H1 (cell line): Measurements from ENCODE around the gene SLC7A9. TPM values are rescaled to one million over a fixed set of nuclear protein-coding genes. Genes with fewer than 3 reads are reported as not detected.

Experiments
- CTCF ChIA-PET: fragments of 300-600 bp; sonication (Branson Sonifier 250); formaldehyde crosslinking; loops from one replicate; lab custom pipeline; 2021; ENCODE audit not compliant: partially characterized antibody; lab: Charles Lee
- POLR2A ChIA-PET: fragments of 300-600 bp; sonication (Branson Sonifier 250); formaldehyde crosslinking; loops from one replicate; lab custom pipeline; 2021; ENCODE audit warnings: inconsistent platforms; ENCODE audit not compliant: partially characterized antibody; lab: Charles Lee
- DNase-seq, 2 experiments: peaks; one replicate each; pipeline versions ENCODE4 v3.0.0 to v3.0.0-alpha.2; 2010 to 2022; ENCODE audit warnings: low spot score in 2 of 2, low read depth in 1 of 2, mixed read lengths in 1 of 2
- FAIRE-seq: peaks from 2 replicates; lab custom pipeline; 2011; peaks lifted over from hg19 to GRCh38; lab: Jason Lieb, UNC
- H2AFZ ChIP-seq: 2 replicates; pipeline ENCODE4 v1.8.1; 2012; ENCODE audit warnings: low read length, inconsistent platforms
- H2AK5ac ChIP-seq: 2 replicates; pipeline ENCODE4 v1.6.1; 2013; ENCODE audit warnings: low read depth, low read length
- H2BK120ac ChIP-seq: replicated peaks from 2 replicates; pipeline ENCODE3; 2013; ENCODE audit warnings: low read depth, low read length, inconsistent platforms
- H2BK12ac ChIP-seq: 2 replicates; pipeline ENCODE4 v1.6.1; 2013; ENCODE audit warnings: low read depth, low read length
- H2BK15ac ChIP-seq: 2 replicates; pipeline ENCODE4 v1.6.1; 2013; ENCODE audit warnings: low read length
- H2BK20ac ChIP-seq: 2 replicates; pipeline ENCODE4 v1.6.1; 2013; ENCODE audit warnings: low read length
- H2BK5ac ChIP-seq: 2 replicates; pipeline ENCODE4 v1.6.1; 2013; ENCODE audit warnings: low read depth, low read length
- H3K14ac ChIP-seq: 2 replicates; pipeline ENCODE4 v1.6.1; 2013; ENCODE audit warnings: inconsistent platforms; ENCODE audit not compliant: insufficient read length
- H3K18ac ChIP-seq: 2 replicates; pipeline ENCODE4 v1.6.1; 2013; ENCODE audit warnings: low read length; ENCODE audit errors: extremely low read depth
- H3K23ac ChIP-seq: 2 replicates; pipeline ENCODE4 v1.6.1; 2013; ENCODE audit warnings: inconsistent platforms; ENCODE audit not compliant: insufficient read length
- H3K23me2 ChIP-seq: 2 replicates; pipeline ENCODE4 v1.6.1; 2013; ENCODE audit warnings: low read depth, low read length
- H3K27ac ChIP-seq: 2 replicates; pipeline ENCODE4 v1.6.1; 2011; ENCODE audit warnings: low read depth, low read length, inconsistent platforms
- H3K27me3 ChIP-seq, 4 experiments: replicated peaks in 1 of 4; 1 replicate in 1 of 4; 2 replicates in 3 of 4; pipeline versions ENCODE4 v1.6.1 to v1.8.1; 2011 to 2013; ENCODE audit warnings: low read length in 3 of 4, mild to moderate bottlenecking in 3 of 4, inconsistent platforms in 2 of 4, mixed read lengths in 2 of 4, moderate library complexity in 1 of 4; ENCODE audit not compliant: control insufficient read depth in 3 of 4, insufficient read depth in 3 of 4; ENCODE audit errors: extremely low read depth in 1 of 4
- H3K36me3 ChIP-seq, 4 experiments: 2 replicates each; pipeline versions ENCODE4 v1.6.1 to v1.8.1; 2011 to 2013; ENCODE audit warnings: mild to moderate bottlenecking in 4 of 4, low read length in 3 of 4, moderate library complexity in 2 of 4, control low read depth in 1 of 4, inconsistent platforms in 1 of 4; ENCODE audit not compliant: insufficient read depth in 4 of 4, control insufficient read depth in 2 of 4
- H3K4ac ChIP-seq: replicated peaks from 2 replicates; pipeline ENCODE3; 2013; ENCODE audit warnings: low read length, low read depth, mixed read lengths, inconsistent platforms; ENCODE audit not compliant: insufficient read length
- H3K4me1 ChIP-seq, 4 experiments: replicated peaks in 1 of 4; 1 replicate in 1 of 4; 2 replicates in 3 of 4; pipeline versions ENCODE4 v1.6.1 to v1.8.1; 2011 to 2013; ENCODE audit warnings: low read length in 3 of 4, inconsistent platforms in 2 of 4, mixed read lengths in 1 of 4; ENCODE audit not compliant: insufficient read depth in 4 of 4, control insufficient read depth in 3 of 4
- H3K4me2 ChIP-seq, 2 experiments: 2 replicates each; pipeline versions ENCODE4 v1.6.1 to v1.8.1; 2011 to 2013; ENCODE audit warnings: low read depth in 2 of 2, low read length in 2 of 2, control low read depth in 1 of 2, inconsistent platforms in 1 of 2, mild to moderate bottlenecking in 1 of 2; ENCODE audit not compliant: insufficient read depth in 1 of 2
- H3K4me3 ChIP-seq, 4 experiments: fragments of 200-600, 300-600 bp in 1 of 4; sonication (generic), shearing (Covaris generic), sonication (Bioruptor Twin) in 1 of 4; 2 replicates each; pipeline versions ENCODE4 v1.5.1 to v1.8.1; 2011 to 2016; ENCODE audit warnings: low read length in 4 of 4, low read depth in 3 of 4, control low read depth in 2 of 4, inconsistent platforms in 2 of 4, mild to moderate bottlenecking in 2 of 4, mixed read lengths in 1 of 4, moderate library complexity in 1 of 4; ENCODE audit not compliant: insufficient read depth in 2 of 4; ENCODE audit errors: extremely low read depth in 1 of 4
- H3K56ac ChIP-seq: replicated peaks from 2 replicates; pipeline ENCODE3; 2013; ENCODE audit warnings: low read depth, mild to moderate bottlenecking, mixed read lengths, low read length, inconsistent platforms; ENCODE audit not compliant: insufficient read length
- H3K79me1 ChIP-seq: 2 replicates; pipeline ENCODE4 v1.6.1; 2013; ENCODE audit warnings: low read depth, low read length, control low read depth
- H3K79me2 ChIP-seq, 2 experiments: 2 replicates each; pipeline versions ENCODE4 v1.6.1 to v1.8.1; 2012 to 2013; ENCODE audit warnings: low read length in 2 of 2, mild to moderate bottlenecking in 2 of 2, inconsistent platforms in 1 of 2; ENCODE audit not compliant: insufficient read depth in 2 of 2, control insufficient read depth in 1 of 2
- H3K9ac ChIP-seq, 4 experiments: replicated peaks in 1 of 4; 1 replicate in 1 of 4; 2 replicates in 3 of 4; pipeline versions ENCODE4 v1.6.1 to v1.8.1; 2011 to 2013; ENCODE audit warnings: low read depth in 3 of 4, low read length in 3 of 4, control low read depth in 2 of 4, mild to moderate bottlenecking in 2 of 4, moderate library complexity in 2 of 4, inconsistent platforms in 1 of 4; ENCODE audit errors: extremely low read depth in 1 of 4
- H3K9me3 ChIP-seq, 2 experiments: 2 replicates each; pipeline versions ENCODE4 v1.6.1 to v1.8.1; 2012 to 2013; ENCODE audit warnings: mild to moderate bottlenecking in 2 of 2, moderate library complexity in 2 of 2, control low read depth in 1 of 2, inconsistent platforms in 1 of 2, low read depth in 1 of 2, low read length in 1 of 2, mixed read lengths in 1 of 2; ENCODE audit not compliant: insufficient read depth in 2 of 2
- H4K20me1 ChIP-seq, 2 experiments: replicated peaks in 1 of 2; 2 replicates each; pipeline versions ENCODE3 to v1.8.1; 2011 to 2013; ENCODE audit warnings: inconsistent platforms in 2 of 2, low read length in 2 of 2, mild to moderate bottlenecking in 1 of 2; ENCODE audit not compliant: insufficient read depth in 2 of 2, control insufficient read depth in 1 of 2
- H4K5ac ChIP-seq: 2 replicates; pipeline ENCODE4 v1.6.1; 2013; ENCODE audit warnings: low read length, low read depth, mixed read lengths, inconsistent platforms; ENCODE audit not compliant: insufficient read length
- H4K8ac ChIP-seq: 2 replicates; pipeline ENCODE4 v1.8.0; 2013; ENCODE audit warnings: mild to moderate bottlenecking, moderate library complexity, low read length, inconsistent platforms; ENCODE audit not compliant: insufficient read depth; ENCODE audit errors: extremely low read depth
- H4K91ac ChIP-seq: replicated peaks from 2 replicates; pipeline ENCODE3; 2013; ENCODE audit warnings: low read length, mixed read lengths, inconsistent platforms; ENCODE audit not compliant: insufficient read length
- CEBPB ChIP-seq: IDR thresholded peaks from 2 replicates; pipeline ENCODE4 v1.6.1; 2012; ENCODE audit warnings: low read depth, low read length
- GABPA ChIP-seq: IDR thresholded peaks from 2 replicates; pipeline ENCODE4 v1.6.1; 2011; ENCODE audit warnings: mild to moderate bottlenecking, low read length, moderate library complexity, borderline replicate concordance; ENCODE audit not compliant: insufficient read depth
- RBBP5 ChIP-seq: IDR thresholded peaks from 2 replicates; pipeline ENCODE4 v1.7.1; 2012; ENCODE audit warnings: low read depth, mild to moderate bottlenecking, inconsistent platforms, low read length, moderate library complexity, borderline replicate concordance
- RXRA ChIP-seq: IDR thresholded peaks from 2 replicates; pipeline ENCODE4 v1.6.1; 2011; ENCODE audit warnings: low read depth, mild to moderate bottlenecking, low read length, moderate library complexity; ENCODE audit not compliant: insufficient read depth
- TAF1 ChIP-seq: IDR thresholded peaks from 2 replicates; pipeline ENCODE4 v1.6.1; 2011; ENCODE audit warnings: mild to moderate bottlenecking, low read depth, low read length
- TCF12 ChIP-seq: IDR thresholded peaks from 2 replicates; pipeline ENCODE4 v1.6.1; 2011; ENCODE audit warnings: low read depth, mild to moderate bottlenecking, low read length
- ZNF274 ChIP-seq: IDR thresholded peaks from 2 replicates; pipeline ENCODE4 v1.7.0; 2012; ENCODE audit warnings: low read length, borderline replicate concordance; ENCODE audit errors: extremely low read depth
- WGBS, 2 experiments: shearing (Covaris generic) in 1 of 2; methylation state at CpG; one replicate each; pipeline versions ENCODE4 v1.1.6 to v1.1.7; 2013 to 2015; ENCODE audit warnings: low lambda C conversion rate in 2 of 2, mixed read lengths in 2 of 2, inconsistent platforms in 1 of 2, low coverage in 1 of 2, missing lambda C conversion rate in 1 of 2; ENCODE audit not compliant: insufficient replicate concordance in 2 of 2, insufficient coverage in 1 of 2, insufficient read length in 1 of 2; ENCODE audit errors: extremely low coverage in 1 of 2, missing lambda C conversion rate in 1 of 2; 5-methylcytosine and 5-hydroxymethylcytosine counted together
- polyA plus RNA-seq, 7 experiments: library from polyadenylated mRNA; depleted of rRNA in 3 of 7; stranded (reverse) in 5 of 7; unstranded in 2 of 7; fragments of >200 nt in 5 of 7; fragments of 200-250 nt in 2 of 7; gene quantifications; 1 replicate in 5 of 7; 2 replicates in 1 of 7; 4 replicates in 1 of 7; pipeline versions ENCODE4 v1.2.1 to v1.2.3, GENCODE V29; 2011 to 2013; ENCODE audit warnings: missing spikeins in 2 of 7, mixed read lengths in 2 of 7
- total RNA-seq: library from RNA; stranded (reverse); fragmentation: NEBNext Ultra II Directional; extraction: Animal tissue kit (Norgen Biotek cat#: 25700); gene quantifications from 2 replicates; pipeline ENCODE4 v1.2.1, GENCODE V29; 2021

SLC7A9 gene
- total and polyA plus RNA-seq, 2 of the 8 experiments (the other 6 are each of a cell fraction or from before 2014, with no cell fraction given) = 0.15 TPM; not detected in 1

- DNase-seq (no peak), FAIRE-seq (no peak)
- Histone ChIP-seq H3K79me1 (no peaks in the 10 kb centered on the region), H3K9ac (no peak overlapping the region), H3K56ac (no peak overlapping the region), H3K79me2 (no peaks in the 10 kb centered on the region), H4K8ac (no peak overlapping the region), H3K18ac (no peak overlapping the region), H3K36me3 (no peaks in the 10 kb centered on the region), H3K23ac (no peak overlapping the region), H3K4me1 (peaks cover 0 to 4% (median under 1%) of the 10 kb centered on the region in 4 experiments; a peak in 2 of 7 replicates), H3K4ac (no peak overlapping the region), H4K91ac (no peak overlapping the region), H2BK120ac (no peak overlapping the region), H3K4me2 (no peak overlapping the region), H3K14ac (no peak overlapping the region), H3K4me3 (no peak overlapping the region), H3K23me2 (no peaks in the 10 kb centered on the region), H4K20me1 (no peaks in the 10 kb centered on the region), H3K9me3 (no peaks in the 10 kb centered on the region), H3K27ac (no peak overlapping the region), H2BK15ac (no peak overlapping the region), H2AK5ac (no peak overlapping the region), H4K5ac (no peak overlapping the region), H2BK5ac (no peak overlapping the region), H2BK20ac (no peak overlapping the region), H2BK12ac (no peak overlapping the region), H2AFZ (no peak overlapping the region), H3K27me3 (no peaks in the 10 kb centered on the region)
- ChIA-PET CTCF (no interaction called here), POLR2A (no interaction called here)
- 95% methylated on average over 11 of the region's 11 CpGs; no CpG with 5 or more reads in 1 of the 2 experiments for WGBS, 2 experiments
- no peak for TF ChIP-seq TAF1
- TF ChIP-seq RBBP5 = no peak
- TF ChIP-seq RXRA = no peak
- no peak for TF ChIP-seq TCF12
- no peak for TF ChIP-seq ZNF274
- TF ChIP-seq CEBPB = no peak
- TF ChIP-seq GABPA = no peak
These were observed 58.4 kb downstream of the SLC7A9 start for GRCh38 chr19:32811151-32811550.
